DND-41 (cell line): ENCODE data around the gene TAF8.

ENCODE experiments used
- EZH2 ChIP-seq: IDR thresholded peaks from 3 replicates; pipeline ENCODE4 v1.6.1; 2012; ENCODE audit warnings: borderline replicate concordance, low read depth, mild to moderate bottlenecking, moderate library complexity, low read length, inconsistent platforms; ENCODE audit not compliant: severe bottlenecking
- TF ChIP-seq, protein P1 (sequence below): IDR thresholded peaks from 2 replicates; pipeline ENCODE4 v1.5.1; 2012; ENCODE audit warnings: borderline replicate concordance, low read length, moderate library complexity, mild to moderate bottlenecking; ENCODE audit not compliant: poor library complexity, severe bottlenecking; ENCODE audit errors: extremely low read depth

DNA sequence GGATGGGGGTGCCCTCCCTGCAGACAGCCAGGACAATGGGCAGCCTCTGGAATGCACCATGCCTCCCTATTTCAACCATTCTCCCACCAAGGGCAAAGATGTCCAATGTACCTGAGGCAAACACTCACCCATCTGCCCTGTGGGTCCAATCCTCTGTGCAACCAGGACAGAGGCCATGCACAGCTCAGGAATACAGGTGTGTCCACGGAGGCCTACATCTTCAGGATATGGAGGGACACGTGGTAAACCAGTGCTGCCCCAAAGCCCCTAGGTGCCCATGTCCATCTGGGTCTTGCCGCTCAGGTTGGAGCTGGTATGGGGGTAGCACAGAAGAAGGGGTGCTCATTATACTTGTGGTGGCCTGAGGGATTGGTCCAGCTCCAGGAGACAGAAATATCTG, 20.4 kb upstream of the TAF8 start:
- TF ChIP-seq, protein P1, sequence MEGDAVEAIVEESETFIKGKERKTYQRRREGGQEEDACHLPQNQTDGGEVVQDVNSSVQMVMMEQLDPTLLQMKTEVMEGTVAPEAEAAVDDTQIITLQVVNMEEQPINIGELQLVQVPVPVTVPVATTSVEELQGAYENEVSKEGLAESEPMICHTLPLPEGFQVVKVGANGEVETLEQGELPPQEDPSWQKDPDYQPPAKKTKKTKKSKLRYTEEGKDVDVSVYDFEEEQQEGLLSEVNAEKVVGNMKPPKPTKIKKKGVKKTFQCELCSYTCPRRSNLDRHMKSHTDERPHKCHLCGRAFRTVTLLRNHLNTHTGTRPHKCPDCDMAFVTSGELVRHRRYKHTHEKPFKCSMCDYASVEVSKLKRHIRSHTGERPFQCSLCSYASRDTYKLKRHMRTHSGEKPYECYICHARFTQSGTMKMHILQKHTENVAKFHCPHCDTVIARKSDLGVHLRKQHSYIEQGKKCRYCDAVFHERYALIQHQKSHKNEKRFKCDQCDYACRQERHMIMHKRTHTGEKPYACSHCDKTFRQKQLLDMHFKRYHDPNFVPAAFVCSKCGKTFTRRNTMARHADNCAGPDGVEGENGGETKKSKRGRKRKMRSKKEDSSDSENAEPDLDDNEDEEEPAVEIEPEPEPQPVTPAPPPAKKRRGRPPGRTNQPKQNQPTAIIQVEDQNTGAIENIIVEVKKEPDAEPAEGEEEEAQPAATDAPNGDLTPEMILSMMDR = no peak
- TF ChIP-seq EZH2 = no peak
